ENCODE measurements around the gene TANGO2. TPM values are rescaled to one million over a fixed set of nuclear protein-coding genes. Genes with fewer than 3 reads are reported as not detected.

TANGO2 gene
- total and polyA plus RNA-seq, 9 of the 15 experiments (the other 6 are each of a cell fraction or from before 2014, with no cell fraction given): 15.5 to 94.9 (median 70.1) TPM

- TF ChIP-seq SMAD2 (IDR thresholded peaks at IDR 0.05; ENCODE audit: low read depth, low read length): peak; percentile 85; the same call in 1 of the 2 replicates
- peak; percentile 90 for TF ChIP-seq CAMTA2 (CRISPR knock-in tag; conservative IDR thresholded peaks at IDR 0.05)
- peak; percentile 80; the same call in 1 of the 2 replicates for TF ChIP-seq ZNF253 (CRISPR knock-in tag; conservative IDR thresholded peaks at IDR 0.05)
- no peak for TF ChIP-seq MCM7 (IDR thresholded peaks at IDR 0.05)
- TF ChIP-seq ZBTB7A (IDR thresholded peaks at IDR 0.05; ENCODE audit: borderline replicate concordance, control insufficient read depth, low read depth, low read length): no peak
- TF ChIP-seq CXXC5 (CRISPR knock-in tag; IDR thresholded peaks at IDR 0.05): peak; percentile 100
- TF ChIP-seq, protein P1, sequence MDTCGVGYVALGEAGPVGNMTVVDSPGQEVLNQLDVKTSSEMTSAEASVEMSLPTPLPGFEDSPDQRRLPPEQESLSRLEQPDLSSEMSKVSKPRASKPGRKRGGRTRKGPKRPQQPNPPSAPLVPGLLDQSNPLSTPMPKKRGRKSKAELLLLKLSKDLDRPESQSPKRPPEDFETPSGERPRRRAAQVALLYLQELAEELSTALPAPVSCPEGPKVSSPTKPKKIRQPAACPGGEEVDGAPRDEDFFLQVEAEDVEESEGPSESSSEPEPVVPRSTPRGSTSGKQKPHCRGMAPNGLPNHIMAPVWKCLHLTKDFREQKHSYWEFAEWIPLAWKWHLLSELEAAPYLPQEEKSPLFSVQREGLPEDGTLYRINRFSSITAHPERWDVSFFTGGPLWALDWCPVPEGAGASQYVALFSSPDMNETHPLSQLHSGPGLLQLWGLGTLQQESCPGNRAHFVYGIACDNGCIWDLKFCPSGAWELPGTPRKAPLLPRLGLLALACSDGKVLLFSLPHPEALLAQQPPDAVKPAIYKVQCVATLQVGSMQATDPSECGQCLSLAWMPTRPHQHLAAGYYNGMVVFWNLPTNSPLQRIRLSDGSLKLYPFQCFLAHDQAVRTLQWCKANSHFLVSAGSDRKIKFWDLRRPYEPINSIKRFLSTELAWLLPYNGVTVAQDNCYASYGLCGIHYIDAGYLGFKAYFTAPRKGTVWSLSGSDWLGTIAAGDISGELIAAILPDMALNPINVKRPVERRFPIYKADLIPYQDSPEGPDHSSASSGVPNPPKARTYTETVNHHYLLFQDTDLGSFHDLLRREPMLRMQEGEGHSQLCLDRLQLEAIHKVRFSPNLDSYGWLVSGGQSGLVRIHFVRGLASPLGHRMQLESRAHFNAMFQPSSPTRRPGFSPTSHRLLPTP (IDR thresholded peaks at IDR 0.05; ENCODE audit: borderline replicate concordance, extremely low read depth, insufficient read length): no peak
- TF ChIP-seq ZNF146 (CRISPR knock-in tag; IDR thresholded peaks at IDR 0.05; ENCODE audit: unreplicated experiment): no peak
- TF ChIP-seq ZNF436 (CRISPR knock-in tag; IDR thresholded peaks at IDR 0.05): 0 out of 2 replicates have a peak, but pooled peaks have one; percentile 38
- TF ChIP-seq, protein P2, sequence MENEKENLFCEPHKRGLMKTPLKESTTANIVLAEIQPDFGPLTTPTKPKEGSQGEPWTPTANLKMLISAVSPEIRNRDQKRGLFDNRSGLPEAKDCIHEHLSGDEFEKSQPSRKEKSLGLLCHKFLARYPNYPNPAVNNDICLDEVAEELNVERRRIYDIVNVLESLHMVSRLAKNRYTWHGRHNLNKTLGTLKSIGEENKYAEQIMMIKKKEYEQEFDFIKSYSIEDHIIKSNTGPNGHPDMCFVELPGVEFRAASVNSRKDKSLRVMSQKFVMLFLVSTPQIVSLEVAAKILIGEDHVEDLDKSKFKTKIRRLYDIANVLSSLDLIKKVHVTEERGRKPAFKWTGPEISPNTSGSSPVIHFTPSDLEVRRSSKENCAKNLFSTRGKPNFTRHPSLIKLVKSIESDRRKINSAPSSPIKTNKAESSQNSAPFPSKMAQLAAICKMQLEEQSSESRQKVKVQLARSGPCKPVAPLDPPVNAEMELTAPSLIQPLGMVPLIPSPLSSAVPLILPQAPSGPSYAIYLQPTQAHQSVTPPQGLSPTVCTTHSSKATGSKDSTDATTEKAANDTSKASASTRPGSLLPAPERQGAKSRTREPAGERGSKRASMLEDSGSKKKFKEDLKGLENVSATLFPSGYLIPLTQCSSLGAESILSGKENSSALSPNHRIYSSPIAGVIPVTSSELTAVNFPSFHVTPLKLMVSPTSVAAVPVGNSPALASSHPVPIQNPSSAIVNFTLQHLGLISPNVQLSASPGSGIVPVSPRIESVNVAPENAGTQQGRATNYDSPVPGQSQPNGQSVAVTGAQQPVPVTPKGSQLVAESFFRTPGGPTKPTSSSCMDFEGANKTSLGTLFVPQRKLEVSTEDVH (IDR thresholded peaks at IDR 0.05; ENCODE audit: low read depth, partially characterized antibody): no peak
- TF ChIP-seq SMAD3 (CRISPR knock-in tag; conservative IDR thresholded peaks at IDR 0.05): peak; percentile 88; the same call in 1 of the 2 replicates
- TF ChIP-seq CBX2 (IDR thresholded peaks at IDR 0.05; ENCODE audit: insufficient read depth, low read length, poor library complexity, severe bottlenecking): no peak
- TF ChIP-seq CHD1 (IDR thresholded peaks at IDR 0.05; ENCODE audit: low read length): peak; percentile 98
- no peak for TF ChIP-seq ZFP30 (CRISPR knock-in tag; IDR thresholded peaks at IDR 0.05; ENCODE audit: borderline replicate concordance)
- TF ChIP-seq CHCHD3 (CRISPR knock-in tag; IDR thresholded peaks at IDR 0.05): peak; percentile 75; the same call in 1 of the 2 replicates
- peak; percentile 86 for TF ChIP-seq ZNF212 (CRISPR knock-in tag; IDR thresholded peaks at IDR 0.05)
- TF ChIP-seq ZNF431 (CRISPR knock-in tag; IDR thresholded peaks at IDR 0.05): no peak
- peak in 1 of 2 experiments; percentile 97; a peak in 2 of 4 replicates for TF ChIP-seq MAZ (CRISPR knock-in tag; conservative IDR thresholded peaks at IDR 0.05 in 1 of 2, IDR thresholded peaks at IDR 0.05 in 1 of 2)
- TF ChIP-seq ELF4 (CRISPR knock-in tag; IDR thresholded peaks at IDR 0.05): peak; percentile 94
- TF ChIP-seq HDAC3 (IDR thresholded peaks at IDR 0.05; ENCODE audit: borderline replicate concordance, partially characterized antibody): no peak
- no peak for TF ChIP-seq FOXP1 (CRISPR knock-in tag; IDR thresholded peaks at IDR 0.05)
- TF ChIP-seq, protein P3, sequence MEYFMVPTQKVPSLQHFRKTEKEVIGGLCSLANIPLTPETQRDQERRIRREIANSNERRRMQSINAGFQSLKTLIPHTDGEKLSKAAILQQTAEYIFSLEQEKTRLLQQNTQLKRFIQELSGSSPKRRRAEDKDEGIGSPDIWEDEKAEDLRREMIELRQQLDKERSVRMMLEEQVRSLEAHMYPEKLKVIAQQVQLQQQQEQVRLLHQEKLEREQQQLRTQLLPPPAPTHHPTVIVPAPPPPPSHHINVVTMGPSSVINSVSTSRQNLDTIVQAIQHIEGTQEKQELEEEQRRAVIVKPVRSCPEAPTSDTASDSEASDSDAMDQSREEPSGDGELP (CRISPR knock-in tag; IDR thresholded peaks at IDR 0.05; ENCODE audit: borderline replicate concordance): no peak
Measured at GRCh38 chr22:20079745-20080444, 59.0 kb downstream of the TANGO2 start, which contains the start of gene DGCR8 (continued).

Measured in K562 (cell line).